ENCODE measurements around the gene WNT11. TPM values are rescaled to one million over a fixed set of nuclear protein-coding genes. Genes with fewer than 3 reads are reported as not detected.

Gene WNT11
- polyA plus RNA-seq, 1 donor (not counting 4 experiments of a cell fraction or from before 2014, with no cell fraction given), result not detected

DNA sequence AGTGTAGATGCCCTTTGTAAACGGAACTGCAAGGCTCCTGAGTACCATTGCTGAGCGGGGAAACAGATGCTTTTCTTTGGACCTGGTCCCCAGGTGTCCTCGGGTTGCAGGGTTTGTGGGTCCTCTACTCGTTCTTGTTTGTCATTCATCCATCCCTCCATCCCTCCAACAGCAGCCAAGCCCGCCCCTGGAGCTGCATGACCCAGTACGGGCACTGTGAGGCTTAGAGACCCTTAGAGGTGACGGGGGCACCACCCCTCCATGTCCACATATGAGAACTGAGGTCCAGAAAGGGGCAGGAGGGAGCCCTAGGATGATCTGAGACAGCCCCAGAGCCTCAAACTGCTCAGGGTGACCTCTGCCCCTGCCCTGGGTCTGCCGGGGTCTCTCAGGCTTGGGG lies 45.4 kb downstream of the WNT11 start:
- Histone ChIP-seq H3K9me3 (ENCODE audit: control insufficient read depth, low read depth, low read length) (no peaks in the 10 kb centered on the region), H3K36me3 (ENCODE audit: control insufficient read depth in 2 of 2, extremely low read depth in 1 of 2, insufficient read depth in 2 of 2, low read length in 2 of 2) (no peaks in the 10 kb centered on the region), H3K4me3 (ENCODE audit: control insufficient read depth in 2 of 3, extremely low read depth in 1 of 3, insufficient read depth in 2 of 3, low read depth in 1 of 3, low read length in 3 of 3) (no peak overlapping the region), H3K9me1 (ENCODE audit: control insufficient read depth, extremely low read depth, insufficient read depth, low read length) (no peaks in the 10 kb centered on the region), H3K9ac (ENCODE audit: control insufficient read depth, extremely low read depth, insufficient read depth, low read length) (no peak overlapping the region), H2AFZ (ENCODE audit: control insufficient read depth, low read length) (no peak overlapping the region), H4K20me1 (ENCODE audit: control insufficient read depth, extremely low read depth, insufficient read depth, low read length) (no peaks in the 10 kb centered on the region), H3K4me1 (ENCODE audit: control insufficient read depth, extremely low read depth, insufficient read depth, low read length) (no peaks in the 10 kb centered on the region), H3K4me2 (ENCODE audit: control insufficient read depth, extremely low read depth, insufficient read depth, low read depth, low read length) (no peak overlapping the region), H3K27me3 (ENCODE audit: control insufficient read depth, extremely low read depth, insufficient read depth, low read length) (peaks cover 16% of the 10 kb centered on the region), H3K79me2 (ENCODE audit: control insufficient read depth, insufficient read depth, low read length) (no peaks in the 10 kb centered on the region), H3K27ac (ENCODE audit: control insufficient read depth, insufficient read depth, low read length) (no peak overlapping the region)
- DNase-seq (ENCODE audit: low read depth, low spot score) (no peak), FAIRE-seq (no peak)
- TF ChIP-seq, protein P1, sequence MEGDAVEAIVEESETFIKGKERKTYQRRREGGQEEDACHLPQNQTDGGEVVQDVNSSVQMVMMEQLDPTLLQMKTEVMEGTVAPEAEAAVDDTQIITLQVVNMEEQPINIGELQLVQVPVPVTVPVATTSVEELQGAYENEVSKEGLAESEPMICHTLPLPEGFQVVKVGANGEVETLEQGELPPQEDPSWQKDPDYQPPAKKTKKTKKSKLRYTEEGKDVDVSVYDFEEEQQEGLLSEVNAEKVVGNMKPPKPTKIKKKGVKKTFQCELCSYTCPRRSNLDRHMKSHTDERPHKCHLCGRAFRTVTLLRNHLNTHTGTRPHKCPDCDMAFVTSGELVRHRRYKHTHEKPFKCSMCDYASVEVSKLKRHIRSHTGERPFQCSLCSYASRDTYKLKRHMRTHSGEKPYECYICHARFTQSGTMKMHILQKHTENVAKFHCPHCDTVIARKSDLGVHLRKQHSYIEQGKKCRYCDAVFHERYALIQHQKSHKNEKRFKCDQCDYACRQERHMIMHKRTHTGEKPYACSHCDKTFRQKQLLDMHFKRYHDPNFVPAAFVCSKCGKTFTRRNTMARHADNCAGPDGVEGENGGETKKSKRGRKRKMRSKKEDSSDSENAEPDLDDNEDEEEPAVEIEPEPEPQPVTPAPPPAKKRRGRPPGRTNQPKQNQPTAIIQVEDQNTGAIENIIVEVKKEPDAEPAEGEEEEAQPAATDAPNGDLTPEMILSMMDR (optimal IDR thresholded peaks at IDR 0.05 in 1 of 3, IDR thresholded peaks at IDR 0.05 in 1 of 3, conservative IDR thresholded peaks at IDR 0.05 in 1 of 3; ENCODE audit: extremely low read depth in 1 of 3, insufficient read depth in 2 of 3, low read length in 3 of 3), result no peak
- TF ChIP-seq EZH2 (IDR thresholded peaks at IDR 0.05; ENCODE audit: low read length), result no peak
- dilution Hi-C loops (cut with MboI; ENCODE audit: extremely low pct_ligation_motif_present, low sequenced_read_pairs), result no loop called here

DNA sequence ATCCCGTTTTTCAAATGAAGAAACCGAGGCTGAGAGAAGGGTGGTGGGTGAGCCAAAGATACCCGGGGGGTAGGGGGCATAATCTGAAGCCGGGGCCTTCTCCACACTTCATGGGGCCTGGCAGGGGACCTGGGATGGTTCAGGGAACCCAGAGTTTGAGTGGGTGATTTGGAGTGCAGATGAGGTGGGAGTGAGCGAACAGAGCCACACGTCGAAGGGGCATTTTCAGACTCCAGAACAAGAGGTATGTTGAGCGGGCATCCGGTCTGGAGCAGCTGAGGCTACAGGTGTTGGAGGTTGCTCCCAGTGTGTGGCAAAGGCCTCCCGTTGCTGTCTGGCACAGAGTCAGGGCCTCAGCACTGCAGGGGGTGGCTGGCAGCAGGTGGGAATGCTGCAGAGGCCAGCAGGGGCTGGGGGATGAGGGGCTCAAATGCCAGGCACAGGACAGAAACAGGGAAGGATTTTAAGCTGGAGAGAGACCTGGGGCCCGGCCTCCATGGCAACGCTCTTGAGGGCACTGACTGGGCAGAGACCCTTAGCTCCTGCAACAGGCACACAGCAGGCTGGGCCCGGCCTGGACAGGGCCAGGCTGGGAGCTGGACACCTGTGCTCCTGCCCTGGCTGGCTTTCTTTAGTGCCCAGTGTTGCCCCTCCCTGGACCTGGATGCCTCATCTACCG lies 46.2 kb downstream of the WNT11 start:
- no peak for FAIRE-seq

More for the DNA sequence above, 46.2 kb downstream of the WNT11 start:
- H3K36me3 ChIP-seq (ENCODE audit: control insufficient read depth in 2 of 2, extremely low read depth in 1 of 2, insufficient read depth in 2 of 2, low read length in 2 of 2), result no peaks in the 10 kb centered on the region
- no peaks in the 10 kb centered on the region for H3K4me1 ChIP-seq (ENCODE audit: control insufficient read depth, extremely low read depth, insufficient read depth, low read length)
- H3K9me1 ChIP-seq (ENCODE audit: control insufficient read depth, extremely low read depth, insufficient read depth, low read length), result no peaks in the 10 kb centered on the region
- DNase-seq (ENCODE audit: low read depth, low spot score), result no peak
- H3K9me3 ChIP-seq (ENCODE audit: control insufficient read depth, low read depth, low read length), result no peaks in the 10 kb centered on the region
- no peak overlapping the region for H3K4me2 ChIP-seq (ENCODE audit: control insufficient read depth, extremely low read depth, insufficient read depth, low read depth, low read length)
- dilution Hi-C loops (cut with MboI; ENCODE audit: extremely low pct_ligation_motif_present, low sequenced_read_pairs), result no loop called here
- H3K79me2 ChIP-seq (ENCODE audit: control insufficient read depth, insufficient read depth, low read length), result no peaks in the 10 kb centered on the region
- no peak overlapping the region for H3K9ac ChIP-seq (ENCODE audit: control insufficient read depth, extremely low read depth, insufficient read depth, low read length)
- peaks cover 16% of the 10 kb centered on the region for H3K27me3 ChIP-seq (ENCODE audit: control insufficient read depth, extremely low read depth, insufficient read depth, low read length)
- H2AFZ ChIP-seq (ENCODE audit: control insufficient read depth, low read length), result no peak overlapping the region
- TF ChIP-seq, protein P1 (optimal IDR thresholded peaks at IDR 0.05 in 1 of 3, IDR thresholded peaks at IDR 0.05 in 1 of 3, conservative IDR thresholded peaks at IDR 0.05 in 1 of 3; ENCODE audit: extremely low read depth in 1 of 3, insufficient read depth in 2 of 3, low read length in 3 of 3), result no peak
- no peak for TF ChIP-seq EZH2 (IDR thresholded peaks at IDR 0.05; ENCODE audit: low read length)
- H4K20me1 ChIP-seq (ENCODE audit: control insufficient read depth, extremely low read depth, insufficient read depth, low read length), result no peaks in the 10 kb centered on the region
- no peak overlapping the region for H3K4me3 ChIP-seq (ENCODE audit: control insufficient read depth in 2 of 3, extremely low read depth in 1 of 3, insufficient read depth in 2 of 3, low read depth in 1 of 3, low read length in 3 of 3)
- H3K27ac ChIP-seq (ENCODE audit: control insufficient read depth, insufficient read depth, low read length), result no peak overlapping the region

All from keratinocyte (primary cell).